K562 (cell line): ENCODE measurements around the gene CD3D. TPM values are rescaled to one million over a fixed set of nuclear protein-coding genes. Genes with fewer than 3 reads are reported as not detected.
A peak's percentile ranks its signal among the peaks of the same experiment; 100 is the strongest.

Experiments
- ATAC-seq: fragments of 200-7000 bp; cut with Tn5 transposase; 3 replicates; pipeline ENCODE4 v1.9.1; 2020; ENCODE audit warnings: moderate library complexity
- BruUV-seq: library from RNA; stranded (reverse); fragments of 400-500 nt; replicated peaks from 2 replicates; lab custom pipeline; 2021; lab: Mats Ljungman, UMichigan
- CTCF ChIA-PET: fragments of 300-600 bp; formaldehyde crosslinking; extraction: SDS; loops from one replicate; lab custom pipeline; 2021; ENCODE audit warnings: low intra/inter-chr PET ratio; lab: Yijun Ruan, JAX
- POLR2A ChIA-PET: fragments of 300-600, 350-650 bp; sonication (Branson Sonifier 250); formaldehyde crosslinking; extraction: SDS; loops from one replicate; lab custom pipeline; 2021; ENCODE audit warnings: antibody characterized with exemption, inconsistent platforms; lab: Yijun Ruan, JAX
- DNase-seq, 4 experiments: peaks; one replicate each; pipeline versions ENCODE4 v3.0.0 to v3.0.0-alpha.2; 2011 to 2018; ENCODE audit warnings: low spot score in 3 of 4, mixed read lengths in 3 of 4; ENCODE audit errors: extremely low read depth in 1 of 4
- FAIRE-seq: peaks from 2 replicates; lab custom pipeline; 2011; peaks lifted over from hg19 to GRCh38; lab: Jason Lieb, UNC
- H2AFZ ChIP-seq: 2 replicates; pipeline ENCODE4 v1.6.0; 2011; ENCODE audit warnings: low read depth, low read length, control low read depth, inconsistent platforms
- H3K27ac ChIP-seq: fragments of 200-600 bp; 3 replicates; pipeline ENCODE4 v1.8.0; 2011; ENCODE audit warnings: low read depth, mild to moderate bottlenecking, control low read depth, inconsistent platforms, low read length, moderate library complexity, mixed read lengths; ENCODE audit errors: extremely low read depth
- H3K27me3 ChIP-seq, 2 experiments: fragments of 300-600 bp in 1 of 2; 2 replicates in 1 of 2; 3 replicates in 1 of 2; pipeline versions ENCODE4 v1.6.0 to v1.8.0; 2011; ENCODE audit warnings: inconsistent platforms in 2 of 2, low read length in 2 of 2, mild to moderate bottlenecking in 1 of 2, mixed read lengths in 1 of 2, moderate library complexity in 1 of 2; ENCODE audit not compliant: control insufficient read depth in 2 of 2, insufficient read depth in 2 of 2
- H3K36me3 ChIP-seq: fragments of 300-600 bp; 3 replicates; pipeline ENCODE4 v1.8.0; 2011; ENCODE audit warnings: mild to moderate bottlenecking, low read length, inconsistent platforms; ENCODE audit not compliant: control insufficient read depth, insufficient read depth
- H3K4me1 ChIP-seq, 2 experiments: fragments of 200-600 bp in 1 of 2; replicated peaks in 1 of 2; 2 replicates in 1 of 2; 3 replicates in 1 of 2; pipeline versions ENCODE4 v1.5.1 to v1.8.0; 2011; ENCODE audit warnings: inconsistent platforms in 2 of 2, low read length in 2 of 2, mild to moderate bottlenecking in 1 of 2, mixed read lengths in 1 of 2, moderate library complexity in 1 of 2; ENCODE audit not compliant: control insufficient read depth in 2 of 2, insufficient read depth in 2 of 2
- H3K4me2 ChIP-seq: 2 replicates; pipeline ENCODE4 v1.6.1; 2011; ENCODE audit warnings: low read length, control low read depth, inconsistent platforms, mixed read lengths; ENCODE audit not compliant: insufficient read depth
- H3K4me3 ChIP-seq: fragments of 200-600 bp; sonication (generic), shearing (Covaris generic); 2 replicates; pipeline ENCODE4 v1.5.1; 2016; ENCODE audit warnings: control low read depth, inconsistent platforms
- H3K79me2 ChIP-seq: fragments of 200-600 bp; 3 replicates; pipeline ENCODE4 v1.8.0; 2011; ENCODE audit warnings: low read length, inconsistent platforms; ENCODE audit not compliant: control insufficient read depth, insufficient read depth
- H3K9ac ChIP-seq, 2 experiments: 2 replicates each; pipeline versions ENCODE4 v1.6.0 to v1.6.1; 2011; ENCODE audit warnings: low read depth in 2 of 2, low read length in 2 of 2, control low read depth in 1 of 2, inconsistent platforms in 1 of 2, mild to moderate bottlenecking in 1 of 2, mixed read lengths in 1 of 2; ENCODE audit not compliant: insufficient read depth in 1 of 2
- H3K9me1 ChIP-seq: one replicate; pipeline ENCODE4 v1.6.0; 2011; ENCODE audit warnings: inconsistent platforms, mild to moderate bottlenecking, low read length, moderate library complexity; ENCODE audit not compliant: control insufficient read depth, insufficient read depth
- H3K9me3 ChIP-seq: replicated peaks from 2 replicates; pipeline ENCODE4 v1.5.1; 2011; ENCODE audit warnings: low read depth, low read length, inconsistent platforms; ENCODE audit not compliant: control insufficient read depth, insufficient read depth
- H4K20me1 ChIP-seq: replicated peaks from 2 replicates; pipeline ENCODE4 v1.6.1; 2011; ENCODE audit warnings: low read length, inconsistent platforms, mixed read lengths; ENCODE audit not compliant: control insufficient read depth, insufficient read depth
- BRCA1 ChIP-seq, 2 experiments: fragments of 450-650 bp in 1 of 2; sonication (generic) in 1 of 2; formaldehyde crosslinking in 1 of 2; IDR thresholded peaks; 2 replicates each; pipeline versions ENCODE4 v1.5.0 to v1.6.1; 2017 to 2020; ENCODE audit warnings: mild to moderate bottlenecking in 1 of 2, missing genetic modification reagents in 1 of 2
- PKNOX1 ChIP-seq: fragments of 450-650 bp; IDR thresholded peaks from 2 replicates; pipeline ENCODE4 v1.6.1; 2016
- POLR3A ChIP-seq: IDR thresholded peaks from 2 replicates; pipeline ENCODE4 v1.6.1; 2011; ENCODE audit warnings: borderline replicate concordance, mild to moderate bottlenecking, moderate library complexity; ENCODE audit not compliant: insufficient read length, insufficient read depth; ENCODE audit errors: extremely low read depth
- ZSCAN29 ChIP-seq: fragments of 450-650 bp; IDR thresholded peaks from 2 replicates; pipeline ENCODE4 v1.6.1; 2017
- WGBS: fragments of 100-300 bp; shearing (Covaris generic); methylation state at CpG from one replicate; pipeline ENCODE4 v1.1.6; 2016; ENCODE audit warnings: low coverage, mixed read lengths; ENCODE audit not compliant: insufficient coverage; ENCODE audit errors: missing lambda C conversion rate; 5-methylcytosine and 5-hydroxymethylcytosine counted together
- in situ Hi-C: fragments of 300-500 bp; cut with MboI; formaldehyde crosslinking; loops from 4 replicates; pipeline ENCODE4 v1.15.0; 2018; ENCODE audit warnings: inconsistent platforms, mixed read lengths
- intact Hi-C: fragments of 100-400 bp; cut with micrococcal nuclease; formaldehyde crosslinking; loops from 2 replicates; pipeline ENCODE4 v1.14.2; 2022
- polyA plus RNA-seq, 8 experiments: library from polyadenylated mRNA; depleted of rRNA in 4 of 8; stranded (reverse) in 5 of 8; unstranded in 3 of 8; fragments of >200 nt; fragmentation: Nextera tagmentation in 2 of 8; fragmentation: Illumina TruSeq in 1 of 8; extraction: Ambion mirVana in 2 of 8; extraction: Trizol in 1 of 8; gene quantifications; 2 replicates each; pipeline versions ENCODE4 v1.2.1 to v1.2.3, GENCODE V29; 2011 to 2014; ENCODE audit warnings: inconsistent platforms in 1 of 8, missing spikeins in 1 of 8
- total RNA-seq, 7 experiments: library from RNA; depleted of rRNA in 6 of 7; stranded (reverse); fragments of >200 nt in 6 of 7; fragmentation: Illumina TruSeq in 2 of 7; extraction: Trizol in 2 of 7; gene quantifications; 2 replicates each; pipeline versions ENCODE4 v1.2.1 to v1.2.3, GENCODE V29; 2011 to 2021; ENCODE audit warnings: low replicate concordance in 1 of 7
- TF ChIP-seq, protein P1 (sequence below): sonication (generic); formaldehyde crosslinking; IDR thresholded peaks from 2 replicates; pipeline ENCODE4 v1.8.0; 2023; ENCODE audit warnings: missing genetic modification reagents, mild to moderate bottlenecking, borderline replicate concordance
- TF ChIP-seq, protein P2 (sequence below): fragments of 450-650 bp; formaldehyde crosslinking; IDR thresholded peaks from 2 replicates; pipeline ENCODE4 v1.4.0; 2022; ENCODE audit warnings: missing genetic modification characterization

The CD3D gene
- total and polyA plus RNA-seq, 9 of the 15 experiments (the other 6 are each of a cell fraction or from before 2014, with no cell fraction given): 36.2 to 238 (median 67.1) TPM

DNA sequence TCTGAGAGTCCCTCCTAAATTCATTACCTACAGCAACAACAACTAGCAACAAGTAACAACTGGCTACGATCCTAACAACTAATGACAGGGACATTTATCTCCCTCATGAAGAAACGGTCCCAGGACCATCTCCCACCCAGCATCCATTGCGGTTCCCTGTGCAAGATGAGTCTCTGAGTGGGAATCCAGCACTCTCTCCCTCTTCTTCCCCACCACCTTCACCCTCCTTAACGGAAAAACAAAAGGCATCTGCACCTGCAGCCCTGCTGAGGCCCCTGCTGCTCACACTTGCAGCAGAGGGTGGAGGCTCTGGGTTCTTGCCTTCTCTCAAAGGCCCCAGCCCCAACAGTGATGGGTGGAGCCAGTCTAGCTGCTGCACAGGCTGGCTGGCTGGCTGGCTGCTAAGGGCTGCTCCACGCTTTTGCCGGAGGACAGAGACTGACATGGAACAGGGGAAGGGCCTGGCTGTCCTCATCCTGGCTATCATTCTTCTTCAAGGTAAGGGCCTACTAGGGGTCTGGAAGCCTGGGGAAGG, 1.5 kb upstream of the CD3D start, which contains the start of gene CD3G (continued):
- TF ChIP-seq, protein P1, sequence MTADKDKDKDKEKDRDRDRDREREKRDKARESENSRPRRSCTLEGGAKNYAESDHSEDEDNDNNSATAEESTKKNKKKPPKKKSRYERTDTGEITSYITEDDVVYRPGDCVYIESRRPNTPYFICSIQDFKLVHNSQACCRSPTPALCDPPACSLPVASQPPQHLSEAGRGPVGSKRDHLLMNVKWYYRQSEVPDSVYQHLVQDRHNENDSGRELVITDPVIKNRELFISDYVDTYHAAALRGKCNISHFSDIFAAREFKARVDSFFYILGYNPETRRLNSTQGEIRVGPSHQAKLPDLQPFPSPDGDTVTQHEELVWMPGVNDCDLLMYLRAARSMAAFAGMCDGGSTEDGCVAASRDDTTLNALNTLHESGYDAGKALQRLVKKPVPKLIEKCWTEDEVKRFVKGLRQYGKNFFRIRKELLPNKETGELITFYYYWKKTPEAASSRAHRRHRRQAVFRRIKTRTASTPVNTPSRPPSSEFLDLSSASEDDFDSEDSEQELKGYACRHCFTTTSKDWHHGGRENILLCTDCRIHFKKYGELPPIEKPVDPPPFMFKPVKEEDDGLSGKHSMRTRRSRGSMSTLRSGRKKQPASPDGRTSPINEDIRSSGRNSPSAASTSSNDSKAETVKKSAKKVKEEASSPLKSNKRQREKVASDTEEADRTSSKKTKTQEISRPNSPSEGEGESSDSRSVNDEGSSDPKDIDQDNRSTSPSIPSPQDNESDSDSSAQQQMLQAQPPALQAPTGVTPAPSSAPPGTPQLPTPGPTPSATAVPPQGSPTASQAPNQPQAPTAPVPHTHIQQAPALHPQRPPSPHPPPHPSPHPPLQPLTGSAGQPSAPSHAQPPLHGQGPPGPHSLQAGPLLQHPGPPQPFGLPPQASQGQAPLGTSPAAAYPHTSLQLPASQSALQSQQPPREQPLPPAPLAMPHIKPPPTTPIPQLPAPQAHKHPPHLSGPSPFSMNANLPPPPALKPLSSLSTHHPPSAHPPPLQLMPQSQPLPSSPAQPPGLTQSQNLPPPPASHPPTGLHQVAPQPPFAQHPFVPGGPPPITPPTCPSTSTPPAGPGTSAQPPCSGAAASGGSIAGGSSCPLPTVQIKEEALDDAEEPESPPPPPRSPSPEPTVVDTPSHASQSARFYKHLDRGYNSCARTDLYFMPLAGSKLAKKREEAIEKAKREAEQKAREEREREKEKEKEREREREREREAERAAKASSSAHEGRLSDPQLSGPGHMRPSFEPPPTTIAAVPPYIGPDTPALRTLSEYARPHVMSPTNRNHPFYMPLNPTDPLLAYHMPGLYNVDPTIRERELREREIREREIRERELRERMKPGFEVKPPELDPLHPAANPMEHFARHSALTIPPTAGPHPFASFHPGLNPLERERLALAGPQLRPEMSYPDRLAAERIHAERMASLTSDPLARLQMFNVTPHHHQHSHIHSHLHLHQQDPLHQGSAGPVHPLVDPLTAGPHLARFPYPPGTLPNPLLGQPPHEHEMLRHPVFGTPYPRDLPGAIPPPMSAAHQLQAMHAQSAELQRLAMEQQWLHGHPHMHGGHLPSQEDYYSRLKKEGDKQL (CRISPR knock-in tag): no peak
- TF ChIP-seq ZSCAN29: no peak
- TF ChIP-seq, all 486 proteins: peak for 0

GRCh38 chr11:118343248-118343647, 743 bp upstream of the CD3D start:
- H4K20me1 ChIP-seq: no peaks in the 10 kb centered on the region
- ChIA-PET CTCF (no interaction called here), POLR2A (interaction anchor here (2.5 kb wide), 1 partner anchor 18 kb away, joined by 7 read pairs; no protein-coding TSS in a partner anchor)
- intact Hi-C loops: no loop called here
- H3K79me2 ChIP-seq: peaks cover 8% of the 10 kb centered on the region; the same call in 2 of the 3 replicates
- DNase-seq (no peak), FAIRE-seq (no peak), ATAC-seq (no peak)
- H2AFZ ChIP-seq: peak overlapping the region; percentile 11; the same call in 1 of the 2 replicates
- BruUV-seq: no TSS peak
- no peak overlapping the region for H3K27ac ChIP-seq
- H3K9me3 ChIP-seq: no peaks in the 10 kb centered on the region
- no peak overlapping the region for H3K9ac ChIP-seq
- no peaks in the 10 kb centered on the region for H3K9me1 ChIP-seq
- peaks cover 12 to 47% of the 10 kb centered on the region in 2 experiments for H3K4me1 ChIP-seq
- H3K27me3 ChIP-seq: no peaks in the 10 kb centered on the region
- no peak overlapping the region for H3K4me2 ChIP-seq
- WGBS: 56% methylated on average over 9 of the region's 9 CpGs
- no peak overlapping the region for H3K4me3 ChIP-seq
- in situ Hi-C loops: no loop called here
- no peaks in the 10 kb centered on the region for H3K36me3 ChIP-seq
- TF ChIP-seq, protein P2, sequence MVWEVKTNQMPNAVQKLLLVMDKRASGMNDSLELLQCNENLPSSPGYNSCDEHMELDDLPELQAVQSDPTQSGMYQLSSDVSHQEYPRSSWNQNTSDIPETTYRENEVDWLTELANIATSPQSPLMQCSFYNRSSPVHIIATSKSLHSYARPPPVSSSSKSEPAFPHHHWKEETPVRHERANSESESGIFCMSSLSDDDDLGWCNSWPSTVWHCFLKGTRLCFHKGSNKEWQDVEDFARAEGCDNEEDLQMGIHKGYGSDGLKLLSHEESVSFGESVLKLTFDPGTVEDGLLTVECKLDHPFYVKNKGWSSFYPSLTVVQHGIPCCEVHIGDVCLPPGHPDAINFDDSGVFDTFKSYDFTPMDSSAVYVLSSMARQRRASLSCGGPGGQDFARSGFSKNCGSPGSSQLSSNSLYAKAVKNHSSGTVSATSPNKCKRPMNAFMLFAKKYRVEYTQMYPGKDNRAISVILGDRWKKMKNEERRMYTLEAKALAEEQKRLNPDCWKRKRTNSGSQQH (CRISPR knock-in tag): no peak
- TF ChIP-seq BRCA1 (IDR thresholded peaks at IDR 0.05) (no peak), BRCA1 (CRISPR knock-in tag; IDR thresholded peaks at IDR 0.05) (no peak), PKNOX1 (peak; percentile 40; the same call in 1 of the 2 replicates), POLR3A (no peak)
